SW480 (cell line): ENCODE data around the gene ADCY5.

Experiments used
- DNase-seq: peaks from one replicate; pipeline ENCODE4 v3.0.0-alpha.2; 2016; ENCODE audit warnings: low spot score

ADCY5 gene

GRCh38 chr3:123286308-123287023, 162.4 kb downstream of the ADCY5 start:
- peak; percentile 50 for DNase-seq

- no peak for DNase-seq
These were observed 163.0 kb downstream of the ADCY5 start for GRCh38 chr3:123285931-123286307.

GRCh38 chr3:123285479-123285878, 163.4 kb downstream of the ADCY5 start:
- DNase-seq = no peak

- no peak for DNase-seq
These were observed 163.8 kb downstream of the ADCY5 start for GRCh38 chr3:123285066-123285465.

- DNase-seq = no peak
These were observed 164.4 kb downstream of the ADCY5 start for GRCh38 chr3:123284399-123285010.

GRCh38 chr3:123283657-123284398, 165.1 kb downstream of the ADCY5 start:
- DNase-seq = no peak

GRCh38 chr3:123283074-123283473, 165.8 kb downstream of the ADCY5 start:
- DNase-seq = peak; percentile 63

- DNase-seq = no peak
These were observed 166.4 kb downstream of the ADCY5 start for GRCh38 chr3:123282461-123282860.

GRCh38 chr3:123281929-123282328, 167.0 kb downstream of the ADCY5 start:
- DNase-seq = no peak

- DNase-seq = no peak
These were observed 167.5 kb downstream of the ADCY5 start for GRCh38 chr3:123281406-123281805.

- DNase-seq = no peak
These were observed 169.8 kb downstream of the ADCY5 start for GRCh38 chr3:123279121-123279520.

- DNase-seq = no peak
These were observed 170.4 kb downstream of the ADCY5 start for GRCh38 chr3:123278446-123278845.

- DNase-seq = no peak
These were observed 171.8 kb downstream of the ADCY5 start for GRCh38 chr3:123277106-123277505.

GRCh38 chr3:123276346-123277006, 172.4 kb downstream of the ADCY5 start:
- DNase-seq = no peak

- DNase-seq = no peak
These were observed 173.2 kb downstream of the ADCY5 start for GRCh38 chr3:123275691-123276090.

- no peak for DNase-seq
These were observed 176.3 kb downstream of the ADCY5 start for GRCh38 chr3:123272547-123272946.

- DNase-seq = no peak
These were observed 177.3 kb downstream of the ADCY5 start for GRCh38 chr3:123271466-123272159.

- no peak for DNase-seq
These were observed 178.1 kb downstream of the ADCY5 start for GRCh38 chr3:123270818-123271217.

- no peak for DNase-seq
These were observed 181.1 kb downstream of the ADCY5 start for GRCh38 chr3:123267821-123268220.

- DNase-seq = no peak
These were observed 184.9 kb downstream of the ADCY5 start for GRCh38 chr3:123263941-123264340.

- DNase-seq = no peak
These were observed 186.0 kb downstream of the ADCY5 start for GRCh38 chr3:123262868-123263267.

- no peak for DNase-seq
These were observed 186.7 kb downstream of the ADCY5 start for GRCh38 chr3:123262226-123262625.
